H1 (cell line): ENCODE results near the gene MAVS. TPM values are rescaled to one million over a fixed set of nuclear protein-coding genes. Genes with fewer than 3 reads are reported as not detected.

ENCODE experiments used
- CREB1 ChIP-seq: IDR thresholded peaks from 2 replicates; pipeline ENCODE4 v1.6.1; 2012; ENCODE audit warnings: inconsistent platforms
- KDM1A ChIP-seq: fragments of 200-600, 300-600 bp; sonication (generic); IDR thresholded peaks from 2 replicates; pipeline ENCODE4 v1.7.1; 2016; ENCODE audit warnings: mild to moderate bottlenecking, low read length, borderline replicate concordance
- NANOG ChIP-seq: IDR thresholded peaks from 2 replicates; pipeline ENCODE4 v1.6.1; 2011; ENCODE audit warnings: low read length, low read depth, mild to moderate bottlenecking, inconsistent platforms; ENCODE audit not compliant: insufficient read depth, poor library complexity, severe bottlenecking
- POLR2AphosphoS5 ChIP-seq: IDR thresholded peaks from 2 replicates; pipeline ENCODE4 v1.6.1; 2011; ENCODE audit warnings: low read depth, low read length
- SIX5 ChIP-seq: IDR thresholded peaks from 2 replicates; pipeline ENCODE4 v1.6.1; 2011; ENCODE audit warnings: mild to moderate bottlenecking, low read depth, low read length
- SUZ12 ChIP-seq: fragments of 200-600 bp; sonication (generic); IDR thresholded peaks from 2 replicates; pipeline ENCODE4 v1.6.1; 2012; ENCODE audit warnings: mild to moderate bottlenecking, inconsistent platforms, low read length, moderate library complexity, mixed read lengths
- USF2 ChIP-seq: IDR thresholded peaks from 2 replicates; pipeline ENCODE4 v1.6.1; 2011; ENCODE audit warnings: low read length, improper control_type of control experiment
- polyA plus RNA-seq, 7 experiments: library from polyadenylated mRNA; depleted of rRNA in 3 of 7; stranded (reverse) in 5 of 7; unstranded in 2 of 7; fragments of >200 nt in 5 of 7; fragments of 200-250 nt in 2 of 7; gene quantifications; 1 replicate in 5 of 7; 2 replicates in 1 of 7; 4 replicates in 1 of 7; pipeline versions ENCODE4 v1.2.1 to v1.2.3, GENCODE V29; 2011 to 2013; ENCODE audit warnings: missing spikeins in 2 of 7, mixed read lengths in 2 of 7
- total RNA-seq: library from RNA; stranded (reverse); fragmentation: NEBNext Ultra II Directional; extraction: Animal tissue kit (Norgen Biotek cat#: 25700); gene quantifications from 2 replicates; pipeline ENCODE4 v1.2.1, GENCODE V29; 2021

MAVS gene
- total and polyA plus RNA-seq, 2 of the 8 experiments (the other 6 are each of a cell fraction or from before 2014, with no cell fraction given), result 9.9 to 24.3 TPM

- TF ChIP-seq USF2, result no peak
- TF ChIP-seq SUZ12, result no peak
- TF ChIP-seq POLR2AphosphoS5, result no peak
- TF ChIP-seq CREB1, result no peak
- no peak for TF ChIP-seq SIX5
- no peak for TF ChIP-seq KDM1A
- TF ChIP-seq NANOG, result no peak
Measured at GRCh38 chr20:3847429-3847940, 851 bp downstream of the MAVS start (continued).
